Measurements from ENCODE around the gene NDUFC2. TPM values are rescaled to one million over a fixed set of nuclear protein-coding genes. Genes with fewer than 3 reads are reported as not detected.

NDUFC2 gene
- total RNA-seq, 4 donors from 2014 or later = 87.8 to 113 (median 96.6) TPM

DNA sequence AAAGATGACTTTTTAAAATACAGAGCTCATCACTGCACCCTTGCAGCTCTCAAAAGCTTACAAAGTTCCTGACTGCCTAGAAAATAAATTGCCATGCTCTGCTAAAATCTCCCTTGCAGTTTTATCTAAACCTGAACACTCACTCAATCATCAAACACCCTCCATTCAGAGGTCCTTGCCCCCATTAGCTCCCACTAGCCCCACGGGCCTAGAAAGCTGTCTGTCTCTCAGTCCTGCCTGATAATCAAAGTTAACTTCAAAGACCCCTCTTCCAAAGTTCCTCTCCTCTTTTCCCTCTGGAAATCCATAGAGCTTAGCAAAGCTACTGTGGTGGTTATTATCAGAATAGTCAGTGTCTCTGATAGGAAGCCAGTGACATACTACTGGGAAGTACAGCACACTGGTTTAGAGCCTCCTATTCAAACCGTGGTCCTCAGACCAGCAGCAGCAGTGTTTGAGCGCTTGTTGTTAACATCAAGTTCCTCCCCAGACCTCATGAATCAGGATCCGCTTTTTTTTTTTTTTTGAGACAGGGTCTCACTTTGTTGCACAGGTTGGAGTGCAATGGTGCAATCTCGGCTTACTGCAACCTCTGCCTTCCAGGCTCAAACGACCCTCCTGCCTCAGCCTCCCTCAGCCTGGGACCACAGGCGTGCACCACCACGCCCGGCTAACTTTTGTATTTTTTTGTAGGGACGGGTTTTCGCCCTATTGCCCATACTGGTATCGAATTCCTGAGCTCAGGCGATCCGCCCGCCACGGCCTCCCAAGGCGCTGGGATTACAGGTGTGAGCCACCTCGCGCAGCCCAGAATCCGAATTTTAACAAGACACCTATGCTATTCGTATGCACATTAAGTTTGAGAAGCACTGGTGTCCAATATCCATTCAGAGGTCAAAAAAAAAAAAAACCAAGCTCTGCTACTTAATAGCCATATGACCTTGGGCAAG, 1.2 kb downstream of the NDUFC2 start:
- TF ChIP-seq, protein P1, sequence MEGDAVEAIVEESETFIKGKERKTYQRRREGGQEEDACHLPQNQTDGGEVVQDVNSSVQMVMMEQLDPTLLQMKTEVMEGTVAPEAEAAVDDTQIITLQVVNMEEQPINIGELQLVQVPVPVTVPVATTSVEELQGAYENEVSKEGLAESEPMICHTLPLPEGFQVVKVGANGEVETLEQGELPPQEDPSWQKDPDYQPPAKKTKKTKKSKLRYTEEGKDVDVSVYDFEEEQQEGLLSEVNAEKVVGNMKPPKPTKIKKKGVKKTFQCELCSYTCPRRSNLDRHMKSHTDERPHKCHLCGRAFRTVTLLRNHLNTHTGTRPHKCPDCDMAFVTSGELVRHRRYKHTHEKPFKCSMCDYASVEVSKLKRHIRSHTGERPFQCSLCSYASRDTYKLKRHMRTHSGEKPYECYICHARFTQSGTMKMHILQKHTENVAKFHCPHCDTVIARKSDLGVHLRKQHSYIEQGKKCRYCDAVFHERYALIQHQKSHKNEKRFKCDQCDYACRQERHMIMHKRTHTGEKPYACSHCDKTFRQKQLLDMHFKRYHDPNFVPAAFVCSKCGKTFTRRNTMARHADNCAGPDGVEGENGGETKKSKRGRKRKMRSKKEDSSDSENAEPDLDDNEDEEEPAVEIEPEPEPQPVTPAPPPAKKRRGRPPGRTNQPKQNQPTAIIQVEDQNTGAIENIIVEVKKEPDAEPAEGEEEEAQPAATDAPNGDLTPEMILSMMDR (IDR thresholded peaks at IDR 0.05; ENCODE audit: low read depth) = no peak

DNA sequence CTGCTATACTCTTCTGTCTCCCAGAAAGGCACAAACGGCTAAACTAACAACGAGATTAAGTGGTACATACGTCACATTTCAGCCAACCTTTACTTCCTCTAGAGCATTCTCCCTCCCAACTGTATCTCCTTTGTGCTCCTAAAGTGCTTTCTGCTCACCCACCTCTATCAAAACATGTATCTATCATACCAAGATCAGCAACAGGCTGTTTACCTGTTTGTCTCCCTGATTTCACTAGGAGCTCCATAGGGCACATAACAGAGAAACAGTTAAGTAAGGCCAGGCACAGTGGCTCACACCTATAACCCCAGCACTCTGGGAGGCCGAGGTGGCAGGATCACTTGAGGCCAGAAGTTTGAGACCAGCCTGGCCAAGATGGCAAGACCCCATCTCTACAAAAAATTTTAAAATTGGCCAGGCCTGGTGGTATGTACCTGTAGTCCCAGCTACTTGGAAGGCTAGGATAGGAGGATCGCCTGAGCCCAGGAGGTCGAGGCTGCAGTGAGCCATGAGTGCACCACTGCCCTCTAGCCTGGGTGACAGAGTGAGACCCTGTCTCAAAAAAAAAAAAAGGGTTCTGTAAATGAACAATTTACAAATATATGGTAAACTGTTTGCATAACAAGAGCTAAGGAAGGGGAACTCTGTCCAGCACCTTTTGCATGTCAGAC, 2.8 kb downstream of the NDUFC2 start:
- TF ChIP-seq, protein P1 (IDR thresholded peaks at IDR 0.05; ENCODE audit: low read depth) = no peak

DNA sequence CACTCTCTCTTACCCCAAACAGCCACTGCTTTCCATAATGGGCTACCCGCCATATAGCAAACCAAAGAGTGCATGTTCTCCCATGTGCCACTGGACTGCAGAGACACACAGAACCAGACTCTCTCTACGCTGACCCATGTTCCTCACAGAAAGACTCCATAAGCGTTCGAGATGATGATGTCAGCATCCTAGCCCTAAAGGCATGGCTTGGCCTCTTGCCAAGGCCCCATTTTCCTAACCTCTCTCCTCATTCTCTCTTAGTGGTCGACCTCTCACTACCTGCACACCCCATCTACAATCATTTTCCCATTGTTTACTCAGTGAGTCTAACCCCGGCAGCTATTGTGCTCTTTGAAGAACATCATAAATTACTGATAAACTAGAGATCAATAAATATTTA, 4.9 kb downstream of the NDUFC2 start:
- TF ChIP-seq, protein P1 (IDR thresholded peaks at IDR 0.05; ENCODE audit: low read depth) = no peak

DNA sequence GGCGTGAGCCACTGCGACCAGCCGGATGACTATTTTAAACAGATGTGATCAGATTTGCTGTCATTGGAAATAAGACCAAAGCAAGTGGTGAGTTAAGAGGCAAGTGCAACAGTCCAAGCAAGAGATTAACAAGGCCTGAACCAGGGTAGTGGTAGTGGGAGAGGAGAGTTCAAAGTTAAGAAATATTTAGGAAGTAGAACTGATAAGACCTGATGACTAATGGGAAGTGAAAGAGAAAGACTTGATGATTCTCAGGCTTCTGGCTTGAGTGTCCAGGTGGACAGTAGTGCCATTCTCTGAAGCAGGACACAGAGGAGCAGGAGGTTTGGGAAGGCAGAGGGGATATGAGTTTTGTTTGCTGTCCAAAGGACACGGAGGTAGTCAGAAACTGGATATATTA, 7.2 kb downstream of the NDUFC2 start:
- TF ChIP-seq, protein P1 (IDR thresholded peaks at IDR 0.05; ENCODE audit: low read depth) = no peak

DNA sequence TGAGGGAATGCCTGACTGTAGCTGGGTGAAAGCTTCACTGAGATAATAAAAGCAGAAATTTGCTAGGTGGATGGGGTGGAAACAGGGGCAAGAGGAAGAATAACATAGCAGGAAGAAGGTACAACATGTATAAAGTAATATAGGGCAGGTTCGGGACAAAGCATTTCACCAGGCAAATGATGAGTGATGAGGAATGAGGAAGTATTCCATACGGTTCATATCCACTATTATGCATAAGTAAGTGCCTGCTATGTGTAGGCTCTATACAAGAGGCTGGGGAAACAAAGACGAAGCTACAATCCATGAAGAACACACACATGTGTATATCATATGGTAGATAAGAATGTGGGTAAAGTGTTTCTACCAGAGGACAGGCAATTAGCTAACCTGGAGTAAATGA, 7.9 kb downstream of the NDUFC2 start:
- TF ChIP-seq, protein P1 (IDR thresholded peaks at IDR 0.05; ENCODE audit: low read depth) = no peak

DNA sequence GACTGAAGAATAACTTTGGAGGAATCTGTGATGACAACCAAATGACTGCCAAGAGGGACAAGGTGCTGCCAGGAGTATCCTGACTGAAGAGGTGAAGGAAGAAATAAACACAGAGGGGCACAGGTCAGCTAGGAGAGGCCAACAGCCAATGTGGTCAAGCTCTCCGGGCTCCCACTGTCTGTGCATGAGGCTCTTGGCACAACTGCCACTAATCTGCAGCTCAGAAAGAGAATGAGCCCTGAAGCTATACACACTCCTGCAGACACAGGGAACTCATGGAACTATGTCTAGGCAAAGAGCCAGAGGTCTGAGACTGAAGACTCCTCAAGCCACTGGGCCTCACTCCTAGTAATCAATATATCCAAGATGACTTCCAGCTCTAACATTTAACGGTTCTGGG, 9.0 kb downstream of the NDUFC2 start:
- TF ChIP-seq, protein P1 (IDR thresholded peaks at IDR 0.05; ENCODE audit: low read depth) = no peak

DNA sequence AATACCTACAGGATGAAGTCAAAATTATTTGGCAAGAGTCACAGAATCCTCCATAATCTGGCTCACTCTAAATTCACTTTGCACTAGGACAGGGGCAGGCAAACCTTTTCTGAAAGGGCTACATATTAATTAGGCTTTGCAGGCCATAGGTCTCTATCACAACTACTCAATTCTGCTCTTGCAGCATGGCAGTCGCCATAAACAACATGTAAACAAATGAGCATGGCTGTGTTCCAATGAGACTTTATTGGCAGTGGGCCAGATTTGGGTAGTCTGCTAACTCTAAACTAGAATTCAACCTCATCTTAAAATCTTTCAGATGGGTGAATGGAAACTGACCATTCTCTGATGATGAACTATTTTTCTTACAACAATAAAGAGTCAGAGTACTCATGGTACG, 10.2 kb downstream of the NDUFC2 start:
- TF ChIP-seq, protein P1 (IDR thresholded peaks at IDR 0.05; ENCODE audit: low read depth) = no peak
